CD4-positive, alpha-beta T cell treated with Interleukin-15 for 1 hour (primary cell): Measurements from ENCODE around the gene SPOCK2.

Experiments
- DNase-seq: peaks from one replicate; pipeline ENCODE4 v3.0.0-alpha.2; 2020

The SPOCK2 gene

GRCh38 chr10:72069751-72070526 lies 18.4 kb downstream of the SPOCK2 start:
- no peak for DNase-seq

- DNase-seq = no peak
Measured at GRCh38 chr10:72068901-72069446, 19.4 kb downstream of the SPOCK2 start.

GRCh38 chr10:72068126-72068765 lies 20.1 kb downstream of the SPOCK2 start:
- no peak for DNase-seq

- DNase-seq = no peak
Measured at GRCh38 chr10:72067463-72068125, 20.8 kb downstream of the SPOCK2 start.

GRCh38 chr10:72066318-72067284 lies 21.8 kb downstream of the SPOCK2 start:
- DNase-seq = no peak

- no peak for DNase-seq
Measured at GRCh38 chr10:72065439-72066025, 22.8 kb downstream of the SPOCK2 start.

GRCh38 chr10:72063703-72064391 lies 24.5 kb downstream of the SPOCK2 start:
- no peak for DNase-seq

GRCh38 chr10:72062832-72063702 lies 25.3 kb downstream of the SPOCK2 start:
- no peak for DNase-seq

- no peak for DNase-seq
Measured at GRCh38 chr10:72062382-72062781, 26.0 kb downstream of the SPOCK2 start.

- no peak for DNase-seq
Measured at GRCh38 chr10:72061930-72062329, 26.4 kb downstream of the SPOCK2 start.

- DNase-seq = no peak
Measured at GRCh38 chr10:72061491-72061890, 26.9 kb downstream of the SPOCK2 start.

- DNase-seq = no peak
Measured at GRCh38 chr10:72059843-72060822, 28.2 kb downstream of the SPOCK2 start.

GRCh38 chr10:72058989-72059842 lies 29.1 kb downstream of the SPOCK2 start:
- no peak for DNase-seq

GRCh38 chr10:72058347-72058898 lies 29.9 kb downstream of the SPOCK2 start:
- DNase-seq = no peak

- no peak for DNase-seq
Measured at GRCh38 chr10:72056932-72057751, 31.2 kb downstream of the SPOCK2 start.

GRCh38 chr10:72056113-72056512 lies 32.2 kb downstream of the SPOCK2 start:
- no peak for DNase-seq

GRCh38 chr10:72053690-72054089 lies 34.7 kb downstream of the SPOCK2 start:
- DNase-seq = no peak
